GM21390 (cell line): ENCODE results near the gene VWCE.

Experiments used
- ATAC-seq: cut with Tn5 transposase; IDR thresholded peaks from one replicate; pipeline ENCODE4 v1.9.1; 2021; ENCODE audit not compliant: unreplicated experiment

Gene VWCE, protein sequence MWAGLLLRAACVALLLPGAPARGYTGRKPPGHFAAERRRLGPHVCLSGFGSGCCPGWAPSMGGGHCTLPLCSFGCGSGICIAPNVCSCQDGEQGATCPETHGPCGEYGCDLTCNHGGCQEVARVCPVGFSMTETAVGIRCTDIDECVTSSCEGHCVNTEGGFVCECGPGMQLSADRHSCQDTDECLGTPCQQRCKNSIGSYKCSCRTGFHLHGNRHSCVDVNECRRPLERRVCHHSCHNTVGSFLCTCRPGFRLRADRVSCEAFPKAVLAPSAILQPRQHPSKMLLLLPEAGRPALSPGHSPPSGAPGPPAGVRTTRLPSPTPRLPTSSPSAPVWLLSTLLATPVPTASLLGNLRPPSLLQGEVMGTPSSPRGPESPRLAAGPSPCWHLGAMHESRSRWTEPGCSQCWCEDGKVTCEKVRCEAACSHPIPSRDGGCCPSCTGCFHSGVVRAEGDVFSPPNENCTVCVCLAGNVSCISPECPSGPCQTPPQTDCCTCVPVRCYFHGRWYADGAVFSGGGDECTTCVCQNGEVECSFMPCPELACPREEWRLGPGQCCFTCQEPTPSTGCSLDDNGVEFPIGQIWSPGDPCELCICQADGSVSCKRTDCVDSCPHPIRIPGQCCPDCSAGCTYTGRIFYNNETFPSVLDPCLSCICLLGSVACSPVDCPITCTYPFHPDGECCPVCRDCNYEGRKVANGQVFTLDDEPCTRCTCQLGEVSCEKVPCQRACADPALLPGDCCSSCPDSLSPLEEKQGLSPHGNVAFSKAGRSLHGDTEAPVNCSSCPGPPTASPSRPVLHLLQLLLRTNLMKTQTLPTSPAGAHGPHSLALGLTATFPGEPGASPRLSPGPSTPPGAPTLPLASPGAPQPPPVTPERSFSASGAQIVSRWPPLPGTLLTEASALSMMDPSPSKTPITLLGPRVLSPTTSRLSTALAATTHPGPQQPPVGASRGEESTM

DNA sequence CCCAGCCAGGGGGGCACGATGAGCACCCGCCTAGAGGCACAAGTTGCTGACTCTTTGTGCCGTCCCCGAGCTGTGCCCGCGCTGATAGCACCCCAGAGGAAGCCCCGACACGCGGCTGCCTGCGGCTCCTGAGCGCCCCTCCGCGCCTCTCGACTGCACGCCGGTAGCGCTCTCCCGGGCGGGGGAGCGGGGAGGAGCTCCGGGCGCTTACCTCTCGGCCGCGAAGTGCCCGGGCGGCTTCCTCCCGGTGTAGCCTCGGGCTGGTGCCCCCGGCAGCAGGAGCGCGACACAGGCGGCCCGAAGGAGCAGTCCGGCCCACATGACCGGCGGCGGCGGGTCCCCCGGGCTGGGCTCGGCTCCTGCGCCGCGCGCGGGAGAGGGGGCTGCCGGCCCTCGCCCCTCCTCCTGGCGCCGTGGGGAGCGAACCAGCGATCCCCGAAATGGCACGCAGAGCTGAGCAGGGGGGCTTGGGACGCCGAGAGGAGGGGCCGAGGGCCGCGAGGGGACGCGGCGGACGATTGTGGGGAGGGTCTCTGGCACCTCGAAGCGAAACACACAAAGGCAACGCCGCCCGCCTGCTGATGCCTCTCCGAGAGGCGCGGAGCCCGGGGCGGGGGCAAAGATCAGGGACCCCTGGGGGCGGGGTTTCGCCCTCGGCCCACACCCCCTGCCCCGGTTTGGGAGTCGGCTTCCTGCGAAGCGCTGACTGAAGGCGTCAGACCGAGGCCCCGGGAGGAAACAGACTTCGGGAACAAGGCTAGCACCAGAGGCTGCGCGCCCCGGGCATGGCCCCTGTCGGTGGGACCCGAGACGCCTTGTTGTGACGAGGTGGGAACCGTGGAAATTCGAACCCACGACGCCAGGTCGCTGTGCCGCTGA is at the start of gene VWCE:
TSS of gene VWCE (minus strand) at position 600 of the 879 bp plus-strand sequence. CDS start at position 321, 279 bp downstream.
- peak; percentile 74 for ATAC-seq

DNA sequence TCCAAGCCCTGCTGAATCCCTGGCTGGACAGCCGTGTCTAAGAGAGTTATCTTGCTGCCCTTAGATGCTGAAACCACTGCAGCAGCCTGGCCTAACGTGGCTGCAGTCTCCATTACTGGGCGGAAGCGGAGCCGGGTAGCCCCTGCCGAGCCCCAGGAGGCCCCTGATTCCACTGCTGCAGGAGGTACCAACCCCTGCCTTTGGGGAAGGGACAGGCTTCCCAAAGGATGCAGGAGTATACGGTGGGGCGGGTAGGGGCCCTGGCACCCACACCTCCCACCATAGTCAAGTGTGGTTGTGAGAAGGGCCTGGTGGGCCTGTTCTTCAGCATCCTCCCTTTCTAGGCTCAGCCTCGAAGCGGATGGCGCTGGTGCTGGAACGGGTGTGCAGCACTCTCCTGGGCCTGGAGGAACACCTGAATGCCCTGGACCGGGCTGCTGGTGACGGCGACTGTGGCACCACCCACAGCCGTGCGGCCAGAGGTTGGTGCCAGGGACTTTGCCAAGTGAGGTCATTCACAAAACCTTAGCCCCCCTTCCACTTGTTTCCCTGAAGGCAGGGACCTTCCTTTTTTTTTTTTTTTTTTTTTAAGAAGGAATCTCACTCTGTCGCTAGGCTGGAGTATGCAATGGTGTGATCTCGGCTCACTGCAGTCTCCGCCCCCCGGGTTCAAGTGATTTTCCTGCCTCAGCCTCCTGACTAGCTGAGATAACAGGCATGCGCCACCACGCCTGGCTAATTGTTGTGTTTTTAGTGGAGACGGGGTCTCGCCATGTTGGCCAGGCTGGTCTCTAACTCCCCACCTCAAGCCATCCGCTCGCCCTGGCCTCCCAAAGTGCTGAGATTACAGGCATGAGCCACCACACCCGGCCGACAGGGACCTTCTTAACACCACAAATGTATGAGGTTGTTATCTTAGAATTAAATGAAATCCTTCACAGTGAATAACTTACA is 49.0 kb upstream of the VWCE start:
- ATAC-seq = no peak

DNA sequence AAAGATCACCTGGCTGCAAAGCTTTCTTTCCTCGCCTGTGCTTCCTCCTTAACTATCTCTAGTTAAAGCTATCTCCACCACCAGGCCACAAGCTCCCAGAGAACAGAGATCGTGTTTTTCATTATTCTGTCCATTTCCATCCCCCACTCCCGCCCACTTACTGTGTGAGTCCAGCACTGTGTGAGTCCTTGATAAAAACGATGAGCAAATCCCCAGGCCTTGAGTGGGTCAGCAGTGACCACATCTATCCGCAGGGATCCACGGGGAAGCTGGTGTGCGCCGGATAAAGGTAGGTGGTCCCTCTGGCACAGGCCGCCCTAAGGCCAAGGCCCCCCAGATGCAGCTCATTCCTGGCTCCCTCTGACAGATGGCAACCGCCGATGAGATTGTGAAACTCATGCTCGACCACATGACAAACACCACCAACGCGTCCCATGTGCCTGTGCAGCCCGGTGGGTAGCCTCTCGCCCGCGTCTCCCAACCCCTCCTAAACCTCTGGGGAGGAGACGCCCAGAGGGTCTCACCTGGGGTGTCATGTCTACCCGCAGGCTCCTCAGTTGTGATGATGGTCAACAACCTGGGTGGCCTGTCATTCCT is 47.2 kb upstream of the VWCE start:
- ATAC-seq = no peak

DNA sequence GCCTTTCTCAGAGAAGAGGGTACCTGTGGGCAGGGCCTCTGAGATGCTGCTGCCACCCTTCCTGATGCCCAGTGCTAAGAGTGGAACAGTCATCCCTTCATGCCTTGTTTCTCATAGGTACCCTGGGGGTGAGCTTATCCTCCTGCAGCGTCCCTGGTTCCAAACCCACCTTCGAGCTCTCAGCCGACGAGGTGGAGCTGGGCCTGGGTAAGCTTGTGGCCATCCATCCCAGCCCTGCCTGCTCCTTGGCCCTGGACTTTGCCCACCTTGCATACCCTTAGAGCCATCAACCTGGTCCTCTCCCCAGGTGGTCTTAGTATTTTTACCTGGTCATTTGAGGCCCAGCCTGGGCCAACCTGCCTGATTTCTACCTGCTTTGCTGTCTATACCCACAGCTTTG is 46.6 kb upstream of the VWCE start:
- ATAC-seq = no peak

DNA sequence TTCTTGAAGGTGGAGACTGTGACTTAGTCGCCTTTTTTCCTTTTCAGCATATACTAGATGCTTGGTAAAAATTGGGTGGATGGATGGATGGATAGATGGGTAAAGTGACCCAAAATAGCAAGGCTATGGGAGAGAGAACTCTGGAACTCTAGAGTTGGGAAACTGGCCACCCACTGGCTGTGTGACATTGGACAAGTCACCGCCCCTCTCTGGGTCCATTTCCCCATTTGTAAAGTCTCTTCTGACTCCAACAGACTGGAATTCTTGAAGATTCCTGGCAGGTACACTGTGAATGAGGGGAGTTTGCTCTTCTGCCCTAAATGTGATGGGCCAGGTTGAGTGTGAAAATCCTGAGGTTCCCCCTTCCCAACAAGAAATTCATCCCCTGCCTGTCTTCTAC is 45.9 kb upstream of the VWCE start:
- no peak for ATAC-seq

DNA sequence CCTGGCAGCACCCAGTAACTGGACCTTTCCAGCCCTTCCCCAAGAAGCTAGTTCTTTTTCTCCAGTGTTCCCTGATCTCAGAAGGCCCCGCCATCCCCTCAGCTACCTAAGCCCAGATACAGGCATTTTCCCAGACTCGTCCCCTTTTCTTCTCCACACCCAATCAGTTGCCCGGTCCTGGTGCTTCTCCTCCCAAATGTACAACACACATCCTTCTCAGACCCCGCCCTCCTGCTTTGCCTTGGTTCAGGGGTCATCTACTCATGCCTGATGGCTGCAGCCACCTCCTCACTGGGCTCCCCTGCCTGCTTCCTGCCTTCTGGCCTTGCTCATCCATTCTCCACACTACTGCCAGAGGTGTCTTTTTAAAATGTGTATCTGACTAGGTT is 44.4 kb upstream of the VWCE start:
- ATAC-seq = no peak

DNA sequence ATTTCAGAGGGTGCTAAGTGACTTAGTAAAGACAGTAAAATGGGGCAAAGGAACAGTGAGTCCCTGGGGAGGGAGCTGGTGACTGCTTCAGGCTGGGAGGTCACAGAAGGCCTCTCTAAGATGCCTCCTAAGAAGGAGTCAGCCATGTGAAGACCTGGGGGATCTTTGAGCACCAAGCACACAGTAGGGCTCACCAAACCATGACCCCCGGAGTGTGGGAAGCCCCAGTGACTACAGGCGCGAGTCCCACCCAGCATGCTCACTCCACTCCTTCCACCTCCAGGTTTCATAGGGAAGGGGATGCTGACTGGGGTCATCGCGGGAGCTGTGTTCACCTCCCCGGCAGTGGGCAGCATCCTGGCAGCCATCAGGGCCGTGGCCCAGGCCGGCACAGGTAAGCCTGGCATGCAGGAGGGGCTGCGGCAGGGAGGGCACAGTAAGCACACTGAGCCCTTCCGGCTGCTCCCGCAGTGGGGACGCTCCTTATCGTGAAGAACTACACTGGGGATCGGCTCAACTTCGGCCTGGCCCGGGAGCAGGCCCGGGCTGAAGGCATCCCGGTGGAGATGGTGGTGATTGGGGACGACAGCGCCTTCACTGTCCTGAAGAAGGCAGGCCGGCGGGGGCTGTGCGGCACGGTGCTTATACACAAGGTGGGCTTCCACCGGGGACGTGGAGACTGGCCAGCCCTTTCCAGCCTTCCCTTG is 43.8 kb upstream of the VWCE start:
- ATAC-seq = no peak

DNA sequence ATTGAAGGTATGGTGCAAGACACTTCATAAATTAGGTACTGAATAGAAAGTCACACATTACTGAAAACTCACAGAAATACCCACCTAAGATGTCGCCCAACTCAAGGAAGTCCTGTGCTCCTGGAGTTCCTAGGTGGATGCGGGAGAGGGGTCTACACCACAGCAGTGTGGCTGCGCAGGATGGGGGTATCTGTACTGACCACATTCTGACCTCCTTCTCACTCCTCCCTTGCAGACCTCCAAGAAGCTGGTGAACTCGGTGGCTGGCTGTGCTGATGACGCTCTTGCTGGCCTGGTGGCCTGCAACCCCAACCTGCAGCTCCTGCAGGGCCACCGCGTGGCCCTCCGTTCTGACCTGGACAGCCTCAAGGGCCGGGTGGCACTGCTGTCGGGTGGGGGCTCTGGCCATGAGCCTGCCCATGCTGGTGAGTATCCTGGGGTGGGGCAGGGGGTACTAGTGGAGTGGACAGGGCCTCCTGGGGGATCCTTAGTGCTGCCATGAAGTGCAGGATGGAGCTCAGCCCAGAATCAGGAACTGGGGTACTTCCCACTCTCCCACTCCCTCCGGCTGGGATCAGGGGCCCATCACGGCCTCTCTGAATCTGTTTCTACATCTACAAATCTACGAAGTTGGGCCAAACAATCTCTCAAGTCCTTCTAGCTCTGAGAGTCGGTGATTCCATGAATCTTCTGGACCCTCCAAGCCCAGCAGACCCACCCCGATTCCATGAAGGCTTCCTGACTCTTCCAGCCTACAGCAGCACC is 42.8 kb upstream of the VWCE start:
- ATAC-seq = no peak

DNA sequence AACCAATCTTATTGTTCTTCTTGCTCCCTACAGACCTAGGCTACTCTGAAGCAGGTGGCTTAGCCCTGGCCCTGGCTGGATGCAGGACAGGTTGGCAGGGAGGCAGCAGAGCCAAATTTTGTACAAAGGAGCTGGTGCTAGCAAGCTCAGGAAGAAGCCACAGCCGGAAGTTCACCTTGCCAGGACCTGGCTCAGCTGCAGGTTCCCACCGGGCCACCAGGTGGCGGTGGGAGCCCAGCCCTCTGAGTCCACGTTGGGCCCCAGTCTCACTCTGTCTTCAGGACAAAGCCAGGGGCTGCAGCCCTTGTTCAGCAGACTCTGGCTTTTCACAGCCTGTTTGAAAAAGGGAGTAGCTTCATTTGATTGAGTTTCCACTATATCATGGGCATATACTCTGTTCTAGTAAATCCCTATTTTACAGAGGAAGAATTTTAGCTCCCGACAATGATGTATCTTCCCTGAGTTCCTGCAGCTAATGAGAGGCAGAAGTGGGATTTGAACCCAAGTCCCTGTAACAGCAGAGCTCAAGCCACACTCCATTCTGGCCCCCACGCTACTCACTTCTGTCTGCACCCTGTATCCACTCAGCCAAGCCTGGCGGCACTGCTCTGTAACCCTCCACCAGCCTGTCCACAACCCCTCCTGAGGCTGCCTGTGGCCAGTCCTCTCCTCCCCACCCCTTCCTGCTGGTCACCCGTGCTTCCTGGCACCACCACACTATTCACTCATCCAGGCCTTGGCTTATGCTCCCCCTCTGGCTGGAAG is 41.2 kb upstream of the VWCE start:
- peak; percentile 53 for ATAC-seq

DNA sequence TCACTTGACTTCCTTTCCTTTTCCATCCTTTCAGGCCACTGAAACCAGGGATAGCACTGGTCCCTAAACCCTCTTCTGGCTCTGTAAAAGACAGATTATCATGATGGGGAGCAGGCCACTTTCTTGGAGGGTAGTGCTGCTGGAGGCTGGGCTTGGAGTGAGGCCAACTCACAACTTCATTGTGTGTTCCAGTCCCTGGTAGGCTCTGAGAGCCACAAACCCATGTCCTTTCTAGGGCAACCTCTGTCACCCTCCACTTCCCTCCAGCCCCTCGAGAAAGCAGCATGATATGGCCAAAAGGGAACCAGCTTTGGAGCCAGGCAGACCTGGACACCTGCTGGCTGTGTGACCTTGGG is 40.2 kb upstream of the VWCE start:
- no peak for ATAC-seq

DNA sequence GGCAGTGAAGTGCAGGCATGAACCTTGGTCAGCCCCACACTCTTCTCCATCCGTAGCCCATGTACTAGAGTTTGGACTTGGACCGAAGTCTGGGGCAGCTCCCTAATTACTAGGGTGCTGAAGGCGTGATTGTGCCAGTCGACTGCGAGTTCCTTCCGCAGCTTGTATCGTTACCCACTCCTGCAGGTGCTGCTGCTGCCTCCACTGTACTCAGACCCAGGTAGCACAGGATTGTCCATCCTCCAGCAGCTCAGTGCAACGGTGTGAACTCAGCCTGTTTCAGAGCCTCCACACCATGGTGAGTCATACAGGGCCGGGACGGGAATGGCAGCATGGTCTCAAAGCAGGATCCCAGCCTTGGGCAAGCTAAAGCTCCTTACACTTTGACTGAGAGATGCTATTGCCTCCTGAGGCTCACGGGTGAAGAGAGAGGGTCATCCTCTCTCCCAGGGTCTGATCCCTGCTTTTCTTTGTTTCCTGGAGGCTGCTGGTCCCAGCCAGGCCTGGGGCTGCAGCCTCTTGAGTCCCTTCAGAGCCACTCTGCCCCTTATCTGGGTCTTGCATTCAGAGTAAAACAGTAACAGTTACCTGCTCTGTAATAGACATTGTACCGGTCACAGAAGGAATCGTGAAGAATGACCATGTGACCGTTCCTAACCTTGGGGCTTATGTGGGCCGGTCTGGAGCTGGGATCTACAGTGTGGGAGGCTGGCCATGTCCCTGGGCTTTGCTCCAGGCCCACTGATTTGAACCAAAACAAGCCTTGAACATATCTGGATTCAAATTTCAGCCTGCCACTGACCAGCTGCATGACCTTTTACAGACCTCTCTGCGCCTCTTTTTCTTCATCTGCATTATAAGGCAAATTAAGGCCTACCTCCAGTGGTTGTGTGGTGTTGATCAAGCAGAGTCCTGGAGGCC is 39.6 kb upstream of the VWCE start:
- ATAC-seq = no peak

DNA sequence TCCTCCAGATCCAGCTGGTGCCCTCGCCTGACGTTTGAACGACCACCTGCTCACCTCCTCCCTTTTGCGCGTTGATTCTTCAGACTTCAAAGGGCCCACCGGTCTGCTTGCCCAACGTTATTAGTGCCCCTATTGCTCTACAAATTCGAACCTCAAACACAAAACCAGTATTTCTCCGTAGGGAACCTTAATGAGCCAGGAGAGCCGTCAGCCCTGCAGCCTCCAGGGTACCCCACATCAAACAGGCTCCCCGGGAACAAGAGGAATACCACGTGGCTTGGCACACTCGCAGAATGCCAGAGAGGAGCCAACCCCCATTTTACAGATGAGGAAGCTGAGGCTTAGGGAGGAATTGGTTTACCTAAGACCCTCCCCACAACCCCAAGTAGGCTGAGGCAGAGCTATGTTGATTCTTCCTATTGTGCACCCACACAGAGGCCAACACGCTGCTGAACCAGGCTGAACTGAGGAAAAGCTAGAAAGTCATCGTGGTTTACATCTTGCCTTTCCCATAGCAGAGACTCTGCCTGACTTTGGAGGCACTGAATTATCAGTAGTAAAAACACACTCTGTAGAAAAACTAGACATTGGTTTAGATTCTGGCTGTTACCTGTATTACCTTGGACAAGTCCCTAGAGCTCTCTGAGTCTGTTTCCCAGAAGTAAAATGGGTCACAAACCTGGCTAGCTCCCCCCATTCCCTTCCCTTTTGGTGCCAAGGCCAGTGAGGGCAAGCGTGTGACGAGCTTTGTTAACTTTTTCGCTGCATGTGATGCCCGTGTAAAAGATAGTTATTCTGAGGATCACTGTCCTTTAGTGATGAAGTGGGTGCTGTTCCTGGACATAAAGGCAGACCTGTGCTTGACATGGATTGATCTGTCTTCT is 38.7 kb upstream of the VWCE start:
- ATAC-seq = no peak

DNA sequence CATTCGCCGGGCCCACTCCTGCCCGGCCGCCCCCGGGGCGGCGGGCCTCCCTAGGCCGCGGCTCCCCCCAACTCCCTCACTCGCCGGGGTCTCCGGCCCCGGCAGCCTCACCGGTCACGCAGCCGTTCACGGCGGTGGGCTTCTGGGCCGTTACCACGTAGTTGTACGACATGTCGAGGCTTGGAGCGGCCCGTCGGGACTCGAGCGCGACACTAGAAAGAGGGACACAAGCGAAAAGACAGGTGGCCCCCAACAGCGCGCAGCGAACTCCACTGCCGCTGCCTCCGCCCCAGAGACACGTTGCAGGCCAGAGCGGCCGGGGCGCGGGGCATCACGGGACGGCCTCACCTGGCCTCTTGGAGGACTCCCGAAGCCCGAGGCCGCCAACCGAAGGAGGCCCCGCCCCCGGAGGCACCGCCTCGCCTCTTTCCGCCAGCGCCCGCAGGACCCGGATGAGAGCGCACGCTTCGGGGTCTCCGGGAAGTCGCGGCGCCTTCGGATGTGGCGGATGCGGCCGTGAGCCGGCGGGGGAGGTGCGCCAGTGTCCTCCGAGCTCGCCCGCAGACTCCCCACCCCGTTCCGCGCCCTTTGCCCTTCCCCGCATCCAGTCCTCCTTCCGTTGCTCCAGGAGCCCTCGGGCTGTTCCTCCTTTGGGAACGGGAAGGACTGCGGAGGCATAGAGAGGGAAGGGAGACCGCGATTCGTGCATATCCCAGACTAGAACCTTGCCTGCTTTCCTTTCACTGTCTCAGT is 37.9 kb upstream of the VWCE start, which contains the start of the genes DDB1 and TKFC:
TSS of gene DDB1 (minus strand) at position 309 of the 753 bp plus-strand sequence. CDS start at position 172, 137 bp downstream.
TSS of gene TKFC (plus strand) at position 432 of the 753 bp plus-strand sequence. CDS start 1,501 bp downstream, outside the sequence.
- ATAC-seq = peak; percentile 88

DNA sequence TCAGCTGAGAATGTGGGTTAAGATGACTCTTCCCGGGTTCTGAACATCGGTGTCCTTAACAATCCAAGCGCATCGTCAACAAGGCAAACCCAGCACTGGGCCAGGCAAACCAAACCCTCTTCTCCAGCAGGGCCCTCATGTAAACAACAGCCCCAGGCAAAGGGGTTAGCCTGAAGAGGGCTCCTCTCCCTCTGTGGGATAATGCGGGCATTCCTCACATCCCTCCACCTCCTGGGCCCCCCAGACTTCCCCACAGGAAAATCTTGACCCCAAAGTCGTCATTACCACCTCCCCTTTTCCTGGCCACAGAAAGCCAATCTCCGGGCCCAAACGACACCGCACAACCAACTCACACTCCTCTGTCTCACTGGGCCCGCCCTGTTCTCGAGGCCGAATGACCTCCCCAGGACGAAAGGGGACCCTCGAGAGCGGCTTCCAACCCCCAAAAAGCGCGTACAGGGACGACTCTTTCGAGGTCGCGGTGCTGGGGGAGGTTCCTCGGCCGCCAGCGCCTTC is 37.2 kb upstream of the VWCE start:
- no peak for ATAC-seq
